ENCODE measurements around the gene RPS15. TPM values are rescaled to one million over a fixed set of nuclear protein-coding genes. Genes with fewer than 3 reads are reported as not detected.

Gene RPS15
- total and polyA plus RNA-seq, 2 of the 13 experiments (the other 11 are each of a cell fraction or from before 2014, with no cell fraction given), result 695 to 1,411 TPM

DNA sequence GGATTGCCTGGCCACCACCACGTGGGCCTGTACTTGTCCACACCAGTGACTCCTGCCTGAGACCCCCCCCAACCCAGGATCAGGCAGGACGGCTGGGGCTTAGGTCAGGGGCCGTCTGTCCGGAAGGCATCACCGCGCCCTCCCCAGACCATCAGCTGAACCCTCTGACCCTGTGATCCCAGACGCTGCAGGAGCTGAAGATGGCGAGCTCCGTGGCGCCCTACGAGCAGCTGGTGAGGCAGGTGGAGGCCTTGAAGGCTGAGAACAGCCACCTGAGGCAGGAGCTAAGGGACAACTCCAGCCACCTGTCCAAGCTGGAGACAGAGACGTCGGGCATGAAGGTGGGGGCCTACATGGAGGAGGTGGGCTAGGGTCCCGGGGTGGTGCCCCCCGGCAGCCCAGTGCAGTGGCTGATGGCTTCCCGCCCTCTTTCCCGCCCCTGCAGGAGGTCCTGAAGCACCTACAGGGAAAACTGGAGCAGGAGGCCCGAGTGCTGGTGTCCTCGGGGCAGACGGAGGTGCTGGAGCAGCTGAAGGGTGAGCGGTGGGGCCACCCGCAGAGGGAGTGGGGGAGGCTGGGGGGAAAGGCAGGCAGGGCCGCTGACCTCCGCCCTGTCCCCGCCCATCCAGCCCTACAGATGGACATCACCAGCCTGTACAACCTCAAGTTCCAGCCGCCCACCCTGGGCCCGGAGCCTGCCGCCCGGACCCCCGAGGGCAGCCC is 14.8 kb downstream of the RPS15 start:
- H3K4me1 ChIP-seq (ENCODE audit: insufficient read depth, low read length), result peaks cover 48% of the 10 kb centered on the region
- ATAC-seq, result peak; percentile 2; the same call in 2 of the 3 replicates
- no peaks in the 10 kb centered on the region for H3K36me3 ChIP-seq (replicated peaks in 1 of 2; ENCODE audit: control insufficient read depth in 1 of 2, insufficient read depth in 2 of 2, low read length in 2 of 2)
- no peaks in the 10 kb centered on the region for H3K9me3 ChIP-seq (ENCODE audit: low read length)
- in situ Hi-C loops (cut with HindIII; ENCODE audit: extremely low pct_ligation_motif_present, low pct_unique_long_range_greater_than_20kb) (no loop called here), intact Hi-C loops (cut with micrococcal nuclease; ENCODE audit: unreplicated experiment) (no loop called here)
- H3K79me2 ChIP-seq (ENCODE audit: insufficient read depth, low read length), result no peaks in the 10 kb centered on the region
- POLR2A ChIA-PET, result interaction anchor here (0.6 to 4.0 kb wide), 5 partner anchors 9 to 184 kb away, joined by 3 to 34 read pairs (median 5); partner anchors contain the start of genes REEP6 and UQCR11
- BruUV-seq (replicated peaks), result no TSS peak
- WGBS (ENCODE audit: low lambda C conversion rate), result 11% methylated on average over 7 of the region's 30 CpGs
- TF ChIP-seq ZNF274 (CRISPR knock-in tag; IDR thresholded peaks at IDR 0.05), result 0 out of 2 replicates have a peak, but pooled peaks have one; percentile 17
- TF ChIP-seq, protein P1, sequence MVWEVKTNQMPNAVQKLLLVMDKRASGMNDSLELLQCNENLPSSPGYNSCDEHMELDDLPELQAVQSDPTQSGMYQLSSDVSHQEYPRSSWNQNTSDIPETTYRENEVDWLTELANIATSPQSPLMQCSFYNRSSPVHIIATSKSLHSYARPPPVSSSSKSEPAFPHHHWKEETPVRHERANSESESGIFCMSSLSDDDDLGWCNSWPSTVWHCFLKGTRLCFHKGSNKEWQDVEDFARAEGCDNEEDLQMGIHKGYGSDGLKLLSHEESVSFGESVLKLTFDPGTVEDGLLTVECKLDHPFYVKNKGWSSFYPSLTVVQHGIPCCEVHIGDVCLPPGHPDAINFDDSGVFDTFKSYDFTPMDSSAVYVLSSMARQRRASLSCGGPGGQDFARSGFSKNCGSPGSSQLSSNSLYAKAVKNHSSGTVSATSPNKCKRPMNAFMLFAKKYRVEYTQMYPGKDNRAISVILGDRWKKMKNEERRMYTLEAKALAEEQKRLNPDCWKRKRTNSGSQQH (CRISPR knock-in tag; IDR thresholded peaks at IDR 0.05; ENCODE audit: low read depth), result no peak
- TF ChIP-seq ZNF598 (CRISPR knock-in tag; IDR thresholded peaks at IDR 0.05; ENCODE audit: borderline replicate concordance), result 0 out of 2 replicates have a peak, but pooled peaks have one; percentile 16
- TF ChIP-seq, protein P2, sequence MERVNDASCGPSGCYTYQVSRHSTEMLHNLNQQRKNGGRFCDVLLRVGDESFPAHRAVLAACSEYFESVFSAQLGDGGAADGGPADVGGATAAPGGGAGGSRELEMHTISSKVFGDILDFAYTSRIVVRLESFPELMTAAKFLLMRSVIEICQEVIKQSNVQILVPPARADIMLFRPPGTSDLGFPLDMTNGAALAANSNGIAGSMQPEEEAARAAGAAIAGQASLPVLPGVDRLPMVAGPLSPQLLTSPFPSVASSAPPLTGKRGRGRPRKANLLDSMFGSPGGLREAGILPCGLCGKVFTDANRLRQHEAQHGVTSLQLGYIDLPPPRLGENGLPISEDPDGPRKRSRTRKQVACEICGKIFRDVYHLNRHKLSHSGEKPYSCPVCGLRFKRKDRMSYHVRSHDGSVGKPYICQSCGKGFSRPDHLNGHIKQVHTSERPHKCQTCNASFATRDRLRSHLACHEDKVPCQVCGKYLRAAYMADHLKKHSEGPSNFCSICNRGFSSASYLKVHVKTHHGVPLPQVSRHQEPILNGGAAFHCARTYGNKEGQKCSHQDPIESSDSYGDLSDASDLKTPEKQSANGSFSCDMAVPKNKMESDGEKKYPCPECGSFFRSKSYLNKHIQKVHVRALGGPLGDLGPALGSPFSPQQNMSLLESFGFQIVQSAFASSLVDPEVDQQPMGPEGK (CRISPR knock-in tag; IDR thresholded peaks at IDR 0.05), result 0 out of 2 replicates have a peak, but pooled peaks have one; percentile 5
- TF ChIP-seq KLF16 (CRISPR knock-in tag; IDR thresholded peaks at IDR 0.05), result 0 out of 4 replicates have a peak, but pooled peaks of 1 of the 2 experiments have one; percentile 29
- TF ChIP-seq, protein P3, sequence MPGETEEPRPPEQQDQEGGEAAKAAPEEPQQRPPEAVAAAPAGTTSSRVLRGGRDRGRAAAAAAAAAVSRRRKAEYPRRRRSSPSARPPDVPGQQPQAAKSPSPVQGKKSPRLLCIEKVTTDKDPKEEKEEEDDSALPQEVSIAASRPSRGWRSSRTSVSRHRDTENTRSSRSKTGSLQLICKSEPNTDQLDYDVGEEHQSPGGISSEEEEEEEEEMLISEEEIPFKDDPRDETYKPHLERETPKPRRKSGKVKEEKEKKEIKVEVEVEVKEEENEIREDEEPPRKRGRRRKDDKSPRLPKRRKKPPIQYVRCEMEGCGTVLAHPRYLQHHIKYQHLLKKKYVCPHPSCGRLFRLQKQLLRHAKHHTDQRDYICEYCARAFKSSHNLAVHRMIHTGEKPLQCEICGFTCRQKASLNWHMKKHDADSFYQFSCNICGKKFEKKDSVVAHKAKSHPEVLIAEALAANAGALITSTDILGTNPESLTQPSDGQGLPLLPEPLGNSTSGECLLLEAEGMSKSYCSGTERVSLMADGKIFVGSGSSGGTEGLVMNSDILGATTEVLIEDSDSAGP (CRISPR knock-in tag; IDR thresholded peaks at IDR 0.05; ENCODE audit: borderline replicate concordance), result peak; percentile 16; the same call in 1 of the 2 replicates
- DNase-seq (ENCODE audit: low spot score), result no peak
- H4K20me1 ChIP-seq (ENCODE audit: insufficient read depth, low read length), result peaks cover 6% of the 10 kb centered on the region; the same call in 1 of the 2 replicates
- peak overlapping the region; percentile 66 for H3K4me2 ChIP-seq (ENCODE audit: low read depth, low read length)
- no peak overlapping the region for H3K27ac ChIP-seq (ENCODE audit: extremely low read length, insufficient read depth, low read length)
- no peak overlapping the region for H2AFZ ChIP-seq (ENCODE audit: low read length)
- H3K27me3 ChIP-seq (ENCODE audit: control insufficient read depth in 1 of 2, insufficient read depth in 2 of 2, low read length in 2 of 2), result peaks cover 13 to 74% of the 10 kb centered on the region in 2 experiments
- H3K9ac ChIP-seq (ENCODE audit: insufficient read depth, low read depth, low read length), result no peak overlapping the region
- FAIRE-seq, result no peak
- H3K4me3 ChIP-seq (replicated peaks in 1 of 3; ENCODE audit: insufficient read depth in 1 of 3, low read depth in 2 of 3, low read length in 3 of 3), result peak overlapping the region in 1 of 3 experiments; percentile 57; a peak in 2 of 6 replicates
- CTCF ChIA-PET (ENCODE audit: low intra/inter-chr PET ratio, low total read pairs), result no interaction called here
